Measurements from ENCODE around the gene IGFALS.

Gene IGFALS

GRCh38 chr16:1793578-1794220 is at the start of gene IGFALS:
IGFALS (minus strand) TSS chr16:1793705; CDS start chr16:1793652, 53 bp downstream.
- Histone ChIP-seq H3K36me3 (replicated peaks) (peaks cover 3% of the 10 kb centered on the region; the same call in 1 of the 2 replicates), H3K27me3 (ENCODE audit: low read depth) (no peaks in the 10 kb centered on the region), H3K4me3 (no peak within 1 kb of the TSS), H3K9me3 (peaks cover 8% of the 10 kb centered on the region), H3K4me1 (no peaks in the 10 kb centered on the region)
- no peak for DNase-seq (ENCODE audit: low spot score in 2 of 2)
- in situ Hi-C loops (cut with MboI; ENCODE audit: low sequenced_read_pairs) = no loop called here

GRCh38 chr16:1839554-1839953 is 46.0 kb upstream of the IGFALS start:
- Histone ChIP-seq H3K27me3 (ENCODE audit: low read depth) (no peaks in the 10 kb centered on the region), H3K4me3 (no peak overlapping the region), H3K36me3 (replicated peaks) (no peaks in the 10 kb centered on the region), H3K4me1 (no peaks in the 10 kb centered on the region), H3K9me3 (no peaks in the 10 kb centered on the region)
- DNase-seq (ENCODE audit: low spot score in 2 of 2) = no peak
- in situ Hi-C loops (cut with MboI; ENCODE audit: low sequenced_read_pairs) = no loop called here

- Histone ChIP-seq H3K4me1 (no peaks in the 10 kb centered on the region), H3K9me3 (no peaks in the 10 kb centered on the region), H3K27me3 (ENCODE audit: low read depth) (no peaks in the 10 kb centered on the region), H3K4me3 (no peak overlapping the region), H3K36me3 (replicated peaks) (no peaks in the 10 kb centered on the region; the same call in 1 of the 2 replicates)
- in situ Hi-C loops (cut with MboI; ENCODE audit: low sequenced_read_pairs) = no loop called here
- DNase-seq (ENCODE audit: low spot score in 2 of 2) = no peak
Measured at GRCh38 chr16:1834096-1834495, 40.6 kb upstream of the IGFALS start.

GRCh38 chr16:1832838-1833454 is 39.4 kb upstream of the IGFALS start:
- in situ Hi-C loops (cut with MboI; ENCODE audit: low sequenced_read_pairs) = no loop called here
- Histone ChIP-seq H3K36me3 (replicated peaks) (no peaks in the 10 kb centered on the region; the same call in 1 of the 2 replicates), H3K4me1 (peaks cover 5% of the 10 kb centered on the region), H3K9me3 (no peaks in the 10 kb centered on the region), H3K27me3 (ENCODE audit: low read depth) (no peaks in the 10 kb centered on the region), H3K4me3 (no peak overlapping the region)
- no peak for DNase-seq (ENCODE audit: low spot score in 2 of 2)

GRCh38 chr16:1831186-1832075 is 37.9 kb upstream of the IGFALS start:
- in situ Hi-C loops (cut with MboI; ENCODE audit: low sequenced_read_pairs) = no loop called here
- Histone ChIP-seq H3K27me3 (ENCODE audit: low read depth) (no peaks in the 10 kb centered on the region), H3K4me3 (no peak overlapping the region), H3K9me3 (no peaks in the 10 kb centered on the region), H3K4me1 (peaks cover 5% of the 10 kb centered on the region), H3K36me3 (replicated peaks) (no peaks in the 10 kb centered on the region; the same call in 1 of the 2 replicates)
- DNase-seq (ENCODE audit: low spot score in 2 of 2) = no peak

GRCh38 chr16:1830213-1830612 is 36.7 kb upstream of the IGFALS start:
- Histone ChIP-seq H3K4me3 (no peak overlapping the region), H3K27me3 (ENCODE audit: low read depth) (no peaks in the 10 kb centered on the region), H3K9me3 (no peaks in the 10 kb centered on the region), H3K4me1 (peaks cover 5% of the 10 kb centered on the region), H3K36me3 (replicated peaks) (no peaks in the 10 kb centered on the region; the same call in 1 of the 2 replicates)
- in situ Hi-C loops (cut with MboI; ENCODE audit: low sequenced_read_pairs) = no loop called here
- no peak for DNase-seq (ENCODE audit: low spot score in 2 of 2)

GRCh38 chr16:1828645-1829410 is 35.3 kb upstream of the IGFALS start:
- Histone ChIP-seq H3K9me3 (no peaks in the 10 kb centered on the region), H3K4me3 (peak overlapping the region; percentile 88; the same call in 1 of the 2 replicates), H3K36me3 (replicated peaks) (no peaks in the 10 kb centered on the region; the same call in 1 of the 2 replicates), H3K27me3 (ENCODE audit: low read depth) (no peaks in the 10 kb centered on the region), H3K4me1 (peaks cover 5% of the 10 kb centered on the region)
- in situ Hi-C loops (cut with MboI; ENCODE audit: low sequenced_read_pairs) = no loop called here
- no peak for DNase-seq (ENCODE audit: low spot score in 2 of 2)

- Histone ChIP-seq H3K36me3 (replicated peaks) (no peaks in the 10 kb centered on the region; the same call in 1 of the 2 replicates), H3K27me3 (ENCODE audit: low read depth) (no peaks in the 10 kb centered on the region), H3K4me1 (peaks cover 5% of the 10 kb centered on the region), H3K9me3 (no peaks in the 10 kb centered on the region), H3K4me3 (peak within 1 kb of the TSS; percentile 88)
- in situ Hi-C loops (cut with MboI; ENCODE audit: low sequenced_read_pairs) = no loop called here
- peak; percentile 83 to 93 for DNase-seq (ENCODE audit: low spot score in 2 of 2)
Measured at GRCh38 chr16:1826691-1827573, 33.4 kb upstream of the IGFALS start, which contains the start of the genes FAHD1 and HAGH. FAHD1 (plus strand) TSS chr16:1827206; CDS start chr16:1827239, 33 bp downstream. HAGH (minus strand) TSS chr16:1826825; CDS start chr16:1826787, 38 bp downstream.

- H3K9me3 ChIP-seq = no peaks in the 10 kb centered on the region
- H3K36me3 ChIP-seq (replicated peaks) = no peaks in the 10 kb centered on the region; the same call in 1 of the 2 replicates
- H3K4me3 ChIP-seq = peak overlapping the region; percentile 29
- in situ Hi-C loops (cut with MboI; ENCODE audit: low sequenced_read_pairs) = no loop called here
- peak in 1 of 2 experiments; percentile 46 for DNase-seq (ENCODE audit: low spot score in 2 of 2)
- peaks cover 5% of the 10 kb centered on the region for H3K4me1 ChIP-seq
- H3K27me3 ChIP-seq (ENCODE audit: low read depth) = no peaks in the 10 kb centered on the region
Measured at GRCh38 chr16:1825864-1826690, 32.6 kb upstream of the IGFALS start.

- H3K4me3 ChIP-seq = peak overlapping the region; percentile 29
- no peak for DNase-seq (ENCODE audit: low spot score in 2 of 2)
Measured at GRCh38 chr16:1825381-1825863, 31.9 kb upstream of the IGFALS start.

GRCh38 chr16:1823821-1824220 is 30.3 kb upstream of the IGFALS start:
- DNase-seq (ENCODE audit: low spot score in 2 of 2) = no peak
- H3K27me3 ChIP-seq (ENCODE audit: low read depth) = no peaks in the 10 kb centered on the region
- in situ Hi-C loops (cut with MboI; ENCODE audit: low sequenced_read_pairs) = no loop called here
- no peaks in the 10 kb centered on the region for H3K9me3 ChIP-seq
- H3K36me3 ChIP-seq (replicated peaks) = no peaks in the 10 kb centered on the region
- H3K4me1 ChIP-seq = peaks cover 5% of the 10 kb centered on the region
- no peak overlapping the region for H3K4me3 ChIP-seq

More at GRCh38 chr16:1825381-1825863, 31.9 kb upstream of the IGFALS start:
- Histone ChIP-seq H3K36me3 (replicated peaks) (no peaks in the 10 kb centered on the region; the same call in 1 of the 2 replicates), H3K9me3 (no peaks in the 10 kb centered on the region), H3K4me1 (peaks cover 5% of the 10 kb centered on the region), H3K27me3 (ENCODE audit: low read depth) (no peaks in the 10 kb centered on the region)
- in situ Hi-C loops (cut with MboI; ENCODE audit: low sequenced_read_pairs) = no loop called here
